ENCODE results near the gene COX17.

COX17 gene

DNA sequence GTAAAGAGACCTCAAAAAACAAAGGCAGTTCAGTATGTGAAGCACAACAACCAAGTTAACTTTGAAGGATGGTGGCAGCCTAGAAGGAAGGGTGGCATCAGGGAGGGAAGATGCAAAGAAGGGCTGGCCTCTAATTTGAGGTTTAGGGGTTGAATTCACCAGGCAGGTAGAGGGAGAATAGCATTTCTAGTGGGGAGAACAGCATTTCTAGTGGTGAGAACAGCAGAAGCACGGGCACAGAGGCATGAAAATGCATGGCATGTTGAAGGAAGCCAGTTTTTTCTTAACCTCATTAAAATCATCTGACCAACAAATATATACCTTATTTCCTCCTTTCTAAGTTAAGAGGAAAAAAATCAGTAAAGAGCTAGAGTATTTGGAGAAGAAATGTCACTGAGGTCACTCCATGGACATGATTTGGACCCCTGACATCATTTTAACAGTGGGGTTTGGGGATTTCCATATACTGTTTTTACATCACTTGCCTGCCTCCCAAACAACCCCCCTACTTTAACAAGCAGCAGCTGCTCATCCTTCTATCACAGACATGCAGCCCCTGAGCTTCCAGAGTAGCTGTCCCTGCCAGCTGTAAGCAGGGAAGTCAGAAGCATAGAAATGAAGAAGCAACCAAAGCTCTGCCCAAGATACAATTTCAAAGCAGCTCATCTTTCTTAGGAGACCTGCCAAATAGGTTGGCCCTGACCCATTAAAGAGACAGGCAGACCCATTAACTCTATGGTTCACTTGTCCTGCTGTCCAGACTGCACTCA, 14.4 kb downstream of the COX17 start:
- no peak overlapping the region for H3K27ac ChIP-seq
- H3K27me3 ChIP-seq (replicated peaks) = no peaks in the 10 kb centered on the region
- H3K4me3 ChIP-seq (ENCODE audit: low read depth, low read length) = no peak overlapping the region
- DNase-seq = no peak
- no peaks in the 10 kb centered on the region for H3K36me3 ChIP-seq (replicated peaks)
- TF ChIP-seq CTCF (IDR thresholded peaks at IDR 0.05; ENCODE audit: low read depth, low read length, missing control alignments) = peak; percentile 28
- in situ Hi-C loops (cut with HindIII; ENCODE audit: low pct_ligation_motif_present, low sequenced_read_pairs) = no loop called here

- H3K27ac ChIP-seq = no peak within 1 kb of the TSS
- H3K27me3 ChIP-seq (replicated peaks) = no peaks in the 10 kb centered on the region
- in situ Hi-C loops (cut with HindIII; ENCODE audit: low pct_ligation_motif_present, low sequenced_read_pairs) = no loop called here
- no peaks in the 10 kb centered on the region for H3K36me3 ChIP-seq (replicated peaks)
- no peak for DNase-seq
- TF ChIP-seq CTCF (IDR thresholded peaks at IDR 0.05; ENCODE audit: low read depth, low read length, missing control alignments) = no peak
- no peak within 1 kb of the TSS for H3K4me3 ChIP-seq (ENCODE audit: low read depth, low read length)
These were observed 16.4 kb downstream of the COX17 start, which contains the start of gene POPDC2 for GRCh38 chr3:119660474-119661440. Gene POPDC2 (minus strand): TSS chr3:119660589. CDS start chr3:119660423, 166 bp downstream.

- DNase-seq = no peak
- Histone ChIP-seq H3K27me3 (replicated peaks) (no peaks in the 10 kb centered on the region), H3K27ac (no peak overlapping the region), H3K4me3 (ENCODE audit: low read depth, low read length) (no peak overlapping the region), H3K36me3 (replicated peaks) (no peaks in the 10 kb centered on the region)
- in situ Hi-C loops (cut with HindIII; ENCODE audit: low pct_ligation_motif_present, low sequenced_read_pairs) = no loop called here
- no peak for TF ChIP-seq CTCF (IDR thresholded peaks at IDR 0.05; ENCODE audit: low read depth, low read length, missing control alignments)
These were observed 17.5 kb downstream of the COX17 start for GRCh38 chr3:119659606-119660291.

- H3K27ac ChIP-seq = no peak overlapping the region
- H3K27me3 ChIP-seq (replicated peaks) = no peaks in the 10 kb centered on the region
- in situ Hi-C loops (cut with HindIII; ENCODE audit: low pct_ligation_motif_present, low sequenced_read_pairs) = no loop called here
- DNase-seq = no peak
- TF ChIP-seq CTCF (IDR thresholded peaks at IDR 0.05; ENCODE audit: low read depth, low read length, missing control alignments) = no peak
- H3K4me3 ChIP-seq (ENCODE audit: low read depth, low read length) = no peak overlapping the region
- no peaks in the 10 kb centered on the region for H3K36me3 ChIP-seq (replicated peaks)
These were observed 18.2 kb downstream of the COX17 start for GRCh38 chr3:119658994-119659393.

DNA sequence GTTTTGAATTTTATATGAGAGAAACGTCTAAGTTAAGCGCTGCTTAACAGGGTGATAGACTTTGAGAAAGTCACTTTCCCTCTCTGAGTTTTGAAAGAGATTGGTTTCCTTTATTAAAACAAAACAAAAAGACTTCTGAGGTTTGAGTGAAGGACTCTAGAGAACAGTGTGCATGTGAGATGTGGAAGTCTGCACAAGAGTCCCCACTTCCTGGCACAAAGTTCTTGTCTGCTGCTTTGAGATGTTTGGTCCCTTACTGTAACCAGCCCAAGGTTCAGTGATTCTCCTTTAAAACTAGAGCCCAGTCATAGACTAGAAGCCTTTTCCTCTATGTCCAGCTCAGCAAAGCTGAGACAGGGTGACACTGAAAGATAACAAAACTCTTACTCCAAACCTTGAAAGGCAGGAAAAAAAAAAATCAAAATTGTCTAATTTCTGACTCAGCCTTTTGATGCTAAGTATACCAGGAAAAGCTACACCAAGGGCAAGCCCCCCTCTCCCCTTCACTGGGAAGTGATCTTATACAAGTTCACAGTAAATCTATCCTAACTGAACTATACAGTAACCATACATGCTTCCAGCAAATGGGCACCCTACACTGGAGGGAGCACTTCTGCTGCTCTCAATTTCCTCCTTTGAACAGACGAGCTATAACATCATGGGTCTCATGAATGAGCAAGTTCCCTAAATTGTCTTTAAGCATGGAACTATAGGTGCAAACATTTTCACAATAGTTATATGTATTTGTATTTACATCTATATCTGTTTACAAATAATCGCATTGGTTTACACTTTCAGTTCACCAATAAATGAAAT, 19.1 kb downstream of the COX17 start:
- no peak overlapping the region for H3K27ac ChIP-seq
- TF ChIP-seq CTCF (IDR thresholded peaks at IDR 0.05; ENCODE audit: low read depth, low read length, missing control alignments) = no peak
- DNase-seq = no peak
- in situ Hi-C loops (cut with HindIII; ENCODE audit: low pct_ligation_motif_present, low sequenced_read_pairs) = no loop called here
- H3K4me3 ChIP-seq (ENCODE audit: low read depth, low read length) = no peak overlapping the region
- H3K27me3 ChIP-seq (replicated peaks) = no peaks in the 10 kb centered on the region
- H3K36me3 ChIP-seq (replicated peaks) = no peaks in the 10 kb centered on the region
